ENCODE measurements around the gene DDX4.

GRCh38 chr5:55857247-55857640 is 119.4 kb downstream of the DDX4 start:
- TF ChIP-seq EZH2 (IDR thresholded peaks at IDR 0.05; ENCODE audit: borderline replicate concordance, insufficient read depth, low read depth, low read length, poor library complexity, severe bottlenecking) (no peak), CTCF (IDR thresholded peaks at IDR 0.05) (no peak)

Data from B cell (primary cell).